Stomach (tissue), 4 donors: ENCODE measurements around the gene UNC5A.

Experiments used
- CTCF ChIP-seq, 7 experiments: fragments of 450-650 bp in 4 of 7; fragments of 200-600 bp in 3 of 7; sonication (generic) in 3 of 7; IDR thresholded peaks; one replicate each; pipeline ENCODE4 v1.5.1; 2016 to 2019; ENCODE audit warnings: antibody characterized with exemption in 7 of 7, control low read depth in 2 of 7, mild to moderate bottlenecking in 1 of 7
- POLR2A ChIP-seq, 4 donors: fragments of 450-650 bp; IDR thresholded peaks; one replicate each; pipeline ENCODE4 v1.6.1; 2016; ENCODE audit warnings: antibody characterized with exemption in 4 of 4, control low read depth in 2 of 4, mild to moderate bottlenecking in 1 of 4, moderate library complexity in 1 of 4

- no peak for TF ChIP-seq CTCF (IDR thresholded peaks at IDR 0.05)
- TF ChIP-seq POLR2A (IDR thresholded peaks at IDR 0.05): no peak
Measured at GRCh38 chr5:176882567-176882903, 72.2 kb downstream of the UNC5A start.
